K562 (cell line): ENCODE measurements around the gene ATPAF2. TPM values are rescaled to one million over a fixed set of nuclear protein-coding genes. Genes with fewer than 3 reads are reported as not detected.

Experiments
- ARHGAP35 ChIP-seq: fragments of 450-650 bp; IDR thresholded peaks from 2 replicates; pipeline ENCODE4 v1.6.1; 2018; ENCODE audit not compliant: partially characterized antibody
- HNRNPL ChIP-seq: fragments of 200-400 bp; formaldehyde crosslinking; IDR thresholded peaks from 2 replicates; pipeline ENCODE4 v1.6.1; 2017; ENCODE audit warnings: low read depth, mild to moderate bottlenecking, low read length
- HSF4 ChIP-seq: fragments of 250-450 bp; sonication (Bioruptor Pico); IDR thresholded peaks from 2 replicates; pipeline ENCODE4 v2.1.2; 2022; ENCODE audit warnings: mild to moderate bottlenecking, moderate library complexity, borderline replicate concordance
- LCOR ChIP-seq: sonication (generic); formaldehyde crosslinking; IDR thresholded peaks from 2 replicates; pipeline ENCODE4 v1.8.0; 2022; ENCODE audit warnings: mild to moderate bottlenecking, missing genetic modification reagents
- MAZ ChIP-seq, 2 experiments: fragments of 450-650 bp in 1 of 2; sonication (generic) in 1 of 2; formaldehyde crosslinking; IDR thresholded peaks in 1 of 2; conservative IDR thresholded peaks in 1 of 2; 2 replicates each; pipeline versions ENCODE4 v1.4.0 to v1.5.0; 2020; ENCODE audit warnings: mild to moderate bottlenecking in 1 of 2, missing genetic modification reagents in 1 of 2
- MEF2A ChIP-seq: IDR thresholded peaks from 2 replicates; pipeline ENCODE4 v1.6.1; 2011; ENCODE audit warnings: low read depth, mild to moderate bottlenecking, low read length, moderate library complexity; ENCODE audit not compliant: control insufficient read depth
- POLR3G ChIP-seq: IDR thresholded peaks from 2 replicates; pipeline ENCODE4 v1.6.1; 2011; ENCODE audit not compliant: insufficient read length, insufficient replicate concordance; ENCODE audit errors: extremely low read depth
- RBM39 ChIP-seq: fragments of 200-400 bp; formaldehyde crosslinking; optimal IDR thresholded peaks from 2 replicates; pipeline ENCODE3; 2018; ENCODE audit warnings: low read depth, low read length
- TCF3 ChIP-seq: sonication (generic); formaldehyde crosslinking; IDR thresholded peaks from 2 replicates; pipeline ENCODE4 v1.4.0; 2020; ENCODE audit warnings: mild to moderate bottlenecking, missing genetic modification reagents
- ZBTB7A ChIP-seq: IDR thresholded peaks from 2 replicates; pipeline ENCODE4 v1.6.1; 2011; ENCODE audit warnings: low read depth, mild to moderate bottlenecking, low read length, moderate library complexity, borderline replicate concordance; ENCODE audit not compliant: control insufficient read depth
- ZNF23 ChIP-seq: fragments of 250-450 bp; sonication (Bioruptor Pico); IDR thresholded peaks from 2 replicates; pipeline ENCODE4 v1.4.0; 2020; ENCODE audit warnings: mild to moderate bottlenecking
- polyA plus RNA-seq, 8 experiments: library from polyadenylated mRNA; depleted of rRNA in 4 of 8; stranded (reverse) in 5 of 8; unstranded in 3 of 8; fragments of >200 nt; fragmentation: Nextera tagmentation in 2 of 8; fragmentation: Illumina TruSeq in 1 of 8; extraction: Ambion mirVana in 2 of 8; extraction: Trizol in 1 of 8; gene quantifications; 2 replicates each; pipeline versions ENCODE4 v1.2.1 to v1.2.3, GENCODE V29; 2011 to 2014; ENCODE audit warnings: inconsistent platforms in 1 of 8, missing spikeins in 1 of 8
- total RNA-seq, 7 experiments: library from RNA; depleted of rRNA in 6 of 7; stranded (reverse); fragments of >200 nt in 6 of 7; fragmentation: Illumina TruSeq in 2 of 7; extraction: Trizol in 2 of 7; gene quantifications; 2 replicates each; pipeline versions ENCODE4 v1.2.1 to v1.2.3, GENCODE V29; 2011 to 2021; ENCODE audit warnings: low replicate concordance in 1 of 7
- TF ChIP-seq, protein P1 (sequence below): fragments of 250-450 bp; sonication (Bioruptor Pico); IDR thresholded peaks from 2 replicates; pipeline ENCODE4 v1.8.0; 2022; ENCODE audit warnings: inconsistent platforms
- TF ChIP-seq, protein P2 (sequence below): sonication (generic); formaldehyde crosslinking; IDR thresholded peaks from 2 replicates; pipeline ENCODE4 v1.5.0; 2020; ENCODE audit warnings: missing genetic modification reagents
- TF ChIP-seq, protein P3 (sequence below): fragments of 450-650 bp; formaldehyde crosslinking; IDR thresholded peaks from 2 replicates; pipeline ENCODE4 v1.4.0; 2020; ENCODE audit warnings: mild to moderate bottlenecking, moderate library complexity
- TF ChIP-seq, protein P4 (sequence below): sonication (generic); formaldehyde crosslinking; IDR thresholded peaks from 2 replicates; pipeline ENCODE4 v1.8.0; 2022; ENCODE audit warnings: missing genetic modification reagents, mild to moderate bottlenecking, moderate library complexity, borderline replicate concordance
- TF ChIP-seq, protein P5 (sequence below): fragments of 200-800 bp; sonication (Bioruptor generic); IDR thresholded peaks from 2 replicates; pipeline ENCODE4 v1.6.1; 2017; ENCODE audit warnings: missing genetic modification characterization, missing compliant biosample characterization

Gene ATPAF2
- total and polyA plus RNA-seq, 9 of the 15 experiments (the other 6 are each of a cell fraction or from before 2014, with no cell fraction given): 2.1 to 19.2 (median 11.3) TPM

GRCh38 chr17:18017958-18018357, 21.0 kb downstream of the ATPAF2 start (continued):
- TF ChIP-seq MEF2A (no peak), ZNF23 (CRISPR knock-in tag) (no peak), TCF3 (peak; percentile 76), LCOR (CRISPR knock-in tag) (peak; percentile 54; the same call in 1 of the 2 replicates), RBM39 (no peak), ARHGAP35 (no peak), MAZ (CRISPR knock-in tag; conservative IDR thresholded peaks at IDR 0.05 in 1 of 2, IDR thresholded peaks at IDR 0.05 in 1 of 2) (no peak), POLR3G (no peak), HSF4 (CRISPR knock-in tag) (no peak), HNRNPL (no peak), ZBTB7A (no peak)
- TF ChIP-seq, protein P1, sequence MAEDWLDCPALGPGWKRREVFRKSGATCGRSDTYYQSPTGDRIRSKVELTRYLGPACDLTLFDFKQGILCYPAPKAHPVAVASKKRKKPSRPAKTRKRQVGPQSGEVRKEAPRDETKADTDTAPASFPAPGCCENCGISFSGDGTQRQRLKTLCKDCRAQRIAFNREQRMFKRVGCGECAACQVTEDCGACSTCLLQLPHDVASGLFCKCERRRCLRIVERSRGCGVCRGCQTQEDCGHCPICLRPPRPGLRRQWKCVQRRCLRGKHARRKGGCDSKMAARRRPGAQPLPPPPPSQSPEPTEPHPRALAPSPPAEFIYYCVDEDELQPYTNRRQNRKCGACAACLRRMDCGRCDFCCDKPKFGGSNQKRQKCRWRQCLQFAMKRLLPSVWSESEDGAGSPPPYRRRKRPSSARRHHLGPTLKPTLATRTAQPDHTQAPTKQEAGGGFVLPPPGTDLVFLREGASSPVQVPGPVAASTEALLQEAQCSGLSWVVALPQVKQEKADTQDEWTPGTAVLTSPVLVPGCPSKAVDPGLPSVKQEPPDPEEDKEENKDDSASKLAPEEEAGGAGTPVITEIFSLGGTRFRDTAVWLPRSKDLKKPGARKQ (CRISPR knock-in tag): no peak
- TF ChIP-seq, protein P2, sequence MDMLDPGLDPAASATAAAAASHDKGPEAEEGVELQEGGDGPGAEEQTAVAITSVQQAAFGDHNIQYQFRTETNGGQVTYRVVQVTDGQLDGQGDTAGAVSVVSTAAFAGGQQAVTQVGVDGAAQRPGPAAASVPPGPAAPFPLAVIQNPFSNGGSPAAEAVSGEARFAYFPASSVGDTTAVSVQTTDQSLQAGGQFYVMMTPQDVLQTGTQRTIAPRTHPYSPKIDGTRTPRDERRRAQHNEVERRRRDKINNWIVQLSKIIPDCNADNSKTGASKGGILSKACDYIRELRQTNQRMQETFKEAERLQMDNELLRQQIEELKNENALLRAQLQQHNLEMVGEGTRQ (CRISPR knock-in tag): no peak
- TF ChIP-seq, protein P3, sequence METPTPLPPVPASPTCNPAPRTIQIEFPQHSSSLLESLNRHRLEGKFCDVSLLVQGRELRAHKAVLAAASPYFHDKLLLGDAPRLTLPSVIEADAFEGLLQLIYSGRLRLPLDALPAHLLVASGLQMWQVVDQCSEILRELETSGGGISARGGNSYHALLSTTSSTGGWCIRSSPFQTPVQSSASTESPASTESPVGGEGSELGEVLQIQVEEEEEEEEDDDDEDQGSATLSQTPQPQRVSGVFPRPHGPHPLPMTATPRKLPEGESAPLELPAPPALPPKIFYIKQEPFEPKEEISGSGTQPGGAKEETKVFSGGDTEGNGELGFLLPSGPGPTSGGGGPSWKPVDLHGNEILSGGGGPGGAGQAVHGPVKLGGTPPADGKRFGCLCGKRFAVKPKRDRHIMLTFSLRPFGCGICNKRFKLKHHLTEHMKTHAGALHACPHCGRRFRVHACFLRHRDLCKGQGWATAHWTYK: no peak
- TF ChIP-seq, protein P4, sequence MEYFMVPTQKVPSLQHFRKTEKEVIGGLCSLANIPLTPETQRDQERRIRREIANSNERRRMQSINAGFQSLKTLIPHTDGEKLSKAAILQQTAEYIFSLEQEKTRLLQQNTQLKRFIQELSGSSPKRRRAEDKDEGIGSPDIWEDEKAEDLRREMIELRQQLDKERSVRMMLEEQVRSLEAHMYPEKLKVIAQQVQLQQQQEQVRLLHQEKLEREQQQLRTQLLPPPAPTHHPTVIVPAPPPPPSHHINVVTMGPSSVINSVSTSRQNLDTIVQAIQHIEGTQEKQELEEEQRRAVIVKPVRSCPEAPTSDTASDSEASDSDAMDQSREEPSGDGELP: no peak
- TF ChIP-seq, protein P5, sequence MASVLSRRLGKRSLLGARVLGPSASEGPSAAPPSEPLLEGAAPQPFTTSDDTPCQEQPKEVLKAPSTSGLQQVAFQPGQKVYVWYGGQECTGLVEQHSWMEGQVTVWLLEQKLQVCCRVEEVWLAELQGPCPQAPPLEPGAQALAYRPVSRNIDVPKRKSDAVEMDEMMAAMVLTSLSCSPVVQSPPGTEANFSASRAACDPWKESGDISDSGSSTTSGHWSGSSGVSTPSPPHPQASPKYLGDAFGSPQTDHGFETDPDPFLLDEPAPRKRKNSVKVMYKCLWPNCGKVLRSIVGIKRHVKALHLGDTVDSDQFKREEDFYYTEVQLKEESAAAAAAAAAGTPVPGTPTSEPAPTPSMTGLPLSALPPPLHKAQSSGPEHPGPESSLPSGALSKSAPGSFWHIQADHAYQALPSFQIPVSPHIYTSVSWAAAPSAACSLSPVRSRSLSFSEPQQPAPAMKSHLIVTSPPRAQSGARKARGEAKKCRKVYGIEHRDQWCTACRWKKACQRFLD (CRISPR knock-in tag): no peak
